Stimulated activated naive CD4-positive, alpha-beta T cell treated with Interleukin-2 at 50 U/mL for 16 hours (primary cell): ENCODE results near the gene BSG.

Source experiments
- DNase-seq: peaks from one replicate; lab custom pipeline; 2025; lab: John Stamatoyannopoulos, UW

The BSG gene

DNA sequence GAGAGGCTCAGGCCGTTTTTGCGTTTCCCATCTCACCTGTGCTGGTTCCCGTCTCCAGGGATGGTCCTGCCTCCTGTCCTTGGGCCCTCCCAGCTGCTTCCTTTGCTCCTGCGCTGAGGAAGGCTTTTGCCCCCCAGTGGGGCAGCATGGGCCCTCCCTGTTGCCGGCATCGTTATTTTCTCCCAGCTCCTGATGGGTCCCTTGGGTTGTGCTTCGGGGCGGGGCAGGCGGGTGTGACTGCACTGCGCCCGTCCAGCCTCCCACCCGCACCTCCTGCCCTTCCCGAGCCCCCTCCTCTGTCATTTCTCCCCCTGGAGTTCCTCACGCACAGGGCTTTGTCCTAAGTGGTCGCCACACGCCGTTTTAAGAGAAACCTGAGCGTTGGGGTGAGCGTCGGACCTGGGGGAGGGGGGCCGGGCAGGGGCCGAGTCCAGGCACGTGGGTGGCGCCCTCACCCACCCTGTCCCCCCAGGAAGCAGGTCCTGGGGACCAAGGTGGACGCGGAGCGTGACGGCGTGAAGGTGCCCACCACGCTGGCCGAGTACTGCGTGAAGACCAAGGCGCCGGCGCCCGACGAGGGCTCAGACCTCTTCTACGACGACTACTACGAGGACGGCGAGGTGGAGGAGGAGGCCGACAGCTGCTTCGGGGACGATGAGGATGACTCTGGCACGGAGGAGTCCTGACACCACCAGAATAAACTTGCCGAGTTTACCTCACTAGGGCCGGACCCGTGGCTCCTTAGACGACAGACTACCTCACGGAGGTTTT is 31.3 kb upstream of the BSG start:
- no peak for DNase-seq

DNA sequence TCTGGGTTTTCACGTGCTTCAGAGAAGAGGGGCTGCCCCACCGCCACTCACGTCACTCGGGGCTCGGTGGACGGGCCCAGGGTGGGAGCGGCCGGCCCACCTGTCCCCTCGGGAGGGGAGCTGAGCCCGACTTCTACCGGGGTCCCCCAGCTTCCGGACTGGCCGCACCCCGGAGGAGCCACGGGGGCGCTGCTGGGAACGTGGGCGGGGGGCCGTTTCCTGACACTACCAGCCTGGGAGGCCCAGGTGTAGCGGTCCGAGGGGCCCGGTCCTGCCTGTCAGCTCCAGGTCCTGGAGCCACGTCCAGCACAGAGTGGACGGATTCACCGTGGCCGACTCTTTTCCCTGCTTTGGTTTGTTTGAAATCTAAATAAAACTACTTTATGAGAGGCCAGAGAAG is 30.7 kb upstream of the BSG start:
- DNase-seq: no peak

- DNase-seq: no peak
These were observed 30.1 kb upstream of the BSG start for GRCh38 chr19:542173-542866.

DNA sequence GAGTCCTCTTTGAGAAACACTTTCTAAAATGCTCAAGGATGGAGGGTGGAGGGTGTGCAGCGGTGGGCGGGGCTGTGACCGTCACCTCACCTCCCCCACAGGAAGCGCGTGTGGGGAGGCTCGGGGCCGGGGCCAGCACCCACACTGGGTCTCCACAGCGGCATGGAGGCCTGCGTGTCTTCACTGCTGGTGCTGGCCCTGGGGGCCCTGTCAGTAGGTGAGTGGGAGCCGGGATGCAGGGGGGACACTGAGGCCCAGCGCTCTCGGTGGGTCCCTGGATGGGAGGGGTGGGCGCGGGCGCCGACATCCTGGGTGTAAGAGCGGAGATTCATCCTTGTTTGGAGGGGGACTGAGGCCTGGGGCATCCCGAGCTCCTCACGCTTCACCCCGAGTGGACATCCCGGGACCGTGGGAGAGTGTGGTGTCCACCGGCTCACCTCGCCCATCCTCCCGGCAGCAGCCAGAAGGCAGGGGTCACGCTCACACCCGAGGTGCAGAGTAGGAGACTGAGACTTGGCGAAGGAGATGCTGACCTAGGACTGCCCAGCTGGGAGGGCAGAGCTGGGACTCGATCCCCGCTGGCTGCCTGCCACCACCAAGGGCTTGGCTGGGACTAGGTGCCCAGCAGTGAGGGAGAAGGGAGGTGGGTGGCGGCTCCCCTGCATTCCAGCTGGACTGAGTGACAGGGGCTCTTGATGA is 28.3 kb upstream of the BSG start, which contains the start of gene GZMM:
TSS of gene GZMM (plus strand) at position 144 of the 699 bp plus-strand sequence. CDS start at position 163, 19 bp downstream.
- peak; percentile 71 for DNase-seq

DNA sequence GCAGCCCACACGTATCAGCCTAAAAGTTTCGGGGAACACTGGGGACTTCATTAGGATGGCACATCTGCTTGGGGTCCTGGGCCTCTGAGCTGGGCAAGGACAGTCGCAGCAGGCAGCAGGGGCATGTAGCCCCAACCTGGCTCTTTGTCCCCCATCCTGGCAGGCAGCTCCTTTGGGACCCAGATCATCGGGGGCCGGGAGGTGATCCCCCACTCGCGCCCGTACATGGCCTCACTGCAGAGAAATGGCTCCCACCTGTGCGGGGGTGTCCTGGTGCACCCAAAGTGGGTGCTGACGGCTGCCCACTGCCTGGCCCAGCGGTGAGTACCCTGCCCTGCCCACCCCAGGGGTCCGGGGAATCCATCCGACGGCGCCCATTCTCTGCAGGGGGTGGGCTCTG is 25.3 kb upstream of the BSG start:
- no peak for DNase-seq

DNA sequence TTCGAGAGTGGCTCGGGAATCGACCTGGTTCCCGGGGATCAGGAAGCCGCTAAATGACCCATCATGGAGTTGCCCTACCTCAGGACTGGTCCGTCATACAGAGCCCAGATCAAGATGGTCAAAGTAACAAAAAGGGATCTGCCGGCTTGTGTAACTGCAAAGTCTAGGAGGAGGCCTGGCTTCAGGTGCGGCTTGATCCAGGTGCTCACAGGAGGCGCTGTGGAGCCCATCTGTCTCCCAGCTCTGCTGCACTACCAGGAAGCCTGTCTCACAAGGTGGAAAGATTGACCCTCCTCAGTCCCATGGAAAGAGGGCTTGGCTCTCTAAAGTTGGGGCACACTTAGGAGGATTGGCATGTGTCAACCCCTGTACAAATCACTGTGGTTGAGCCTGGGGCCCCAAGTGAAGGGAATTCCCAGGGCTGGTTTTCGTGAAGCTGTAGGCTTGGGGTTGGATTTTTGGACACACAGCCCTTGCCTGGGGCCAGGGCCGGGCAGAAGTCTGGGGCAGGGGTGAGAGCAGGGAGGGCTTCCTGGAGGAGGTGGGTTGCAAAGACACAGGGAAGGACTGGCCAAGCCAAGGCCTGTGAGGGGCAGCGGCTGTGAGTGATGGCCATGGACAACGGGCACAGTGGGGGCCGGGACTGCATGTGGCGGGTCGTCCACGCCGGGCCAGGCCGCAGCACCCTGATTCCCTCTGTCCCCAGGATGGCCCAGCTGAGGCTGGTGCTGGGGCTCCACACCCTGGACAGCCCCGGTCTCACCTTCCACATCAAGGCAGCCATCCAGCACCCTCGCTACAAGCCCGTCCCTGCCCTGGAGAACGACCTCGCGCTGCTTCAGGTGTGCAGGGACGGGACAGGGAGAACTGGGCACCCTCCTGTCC is 24.3 kb upstream of the BSG start:
- no peak for DNase-seq

DNA sequence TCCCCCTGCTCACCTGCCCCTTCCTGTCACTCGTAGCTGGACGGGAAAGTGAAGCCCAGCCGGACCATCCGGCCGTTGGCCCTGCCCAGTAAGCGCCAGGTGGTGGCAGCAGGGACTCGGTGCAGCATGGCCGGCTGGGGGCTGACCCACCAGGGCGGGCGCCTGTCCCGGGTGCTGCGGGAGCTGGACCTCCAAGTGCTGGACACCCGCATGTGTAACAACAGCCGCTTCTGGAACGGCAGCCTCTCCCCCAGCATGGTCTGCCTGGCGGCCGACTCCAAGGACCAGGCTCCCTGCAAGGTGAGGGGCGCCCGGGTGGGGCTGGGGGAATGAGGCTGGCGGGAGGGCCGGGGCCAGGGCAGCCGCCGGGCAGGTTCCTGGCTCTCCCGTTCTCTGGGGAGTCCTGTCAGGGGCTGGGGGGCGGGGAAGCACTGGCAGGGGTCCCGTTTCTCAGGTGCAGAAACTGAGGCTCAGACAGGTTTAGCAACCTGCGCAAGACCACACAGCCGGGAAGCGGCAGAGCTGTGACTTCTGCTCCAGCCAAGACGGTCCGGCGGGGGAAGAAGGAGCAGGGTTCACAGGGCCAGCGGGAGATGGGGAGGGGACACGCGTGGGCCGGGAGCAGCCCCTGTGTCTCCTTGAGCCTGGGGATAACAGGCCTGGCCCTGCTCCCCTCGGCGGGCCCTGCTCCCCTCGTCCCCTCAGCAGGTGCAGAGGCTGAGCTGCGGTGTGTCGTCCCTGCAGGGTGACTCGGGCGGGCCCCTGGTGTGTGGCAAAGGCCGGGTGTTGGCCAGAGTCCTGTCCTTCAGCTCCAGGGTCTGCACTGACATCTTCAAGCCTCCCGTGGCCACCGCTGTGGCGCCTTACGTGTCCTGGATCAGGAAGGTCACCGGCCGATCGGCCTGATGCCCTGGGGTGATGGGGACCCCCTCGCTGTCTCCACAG is 23.2 kb upstream of the BSG start:
- DNase-seq: no peak

DNA sequence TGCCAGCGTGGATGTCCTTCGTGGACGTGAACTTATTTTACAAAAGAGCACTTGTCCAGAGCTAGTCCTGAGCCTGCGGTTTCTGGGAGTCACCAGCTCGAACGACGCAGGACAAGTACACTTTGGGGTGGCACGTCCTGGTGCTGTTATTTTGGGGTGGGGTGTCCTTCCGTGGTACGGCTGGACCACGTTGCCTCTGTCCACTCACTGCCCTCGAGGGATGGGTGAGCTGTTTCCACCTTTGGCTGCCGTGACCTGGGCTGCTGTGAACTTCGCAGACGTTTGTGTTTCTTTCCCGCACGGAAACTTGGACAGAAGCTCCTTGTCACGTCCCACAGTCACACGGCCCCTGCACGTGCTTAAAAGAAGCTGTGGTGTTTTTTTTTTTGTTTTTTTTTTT is 17.6 kb upstream of the BSG start:
- no peak for DNase-seq

DNA sequence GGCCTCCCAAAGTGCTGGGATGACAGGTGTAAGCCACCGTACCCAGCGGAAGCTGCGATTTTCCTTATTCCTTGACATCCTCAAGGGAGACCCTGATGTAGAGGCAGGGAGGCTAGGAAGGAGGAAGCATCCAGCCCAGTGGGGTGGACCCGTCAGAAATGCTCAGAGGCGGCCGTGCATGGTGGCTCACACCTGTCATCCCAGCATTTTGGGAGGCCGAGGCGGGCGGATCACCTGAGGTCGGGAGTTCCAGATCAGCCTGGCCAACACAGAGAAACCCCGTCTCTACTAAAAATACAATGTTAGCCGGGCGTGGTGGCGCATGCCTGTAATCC is 17.0 kb upstream of the BSG start:
- no peak for DNase-seq

DNA sequence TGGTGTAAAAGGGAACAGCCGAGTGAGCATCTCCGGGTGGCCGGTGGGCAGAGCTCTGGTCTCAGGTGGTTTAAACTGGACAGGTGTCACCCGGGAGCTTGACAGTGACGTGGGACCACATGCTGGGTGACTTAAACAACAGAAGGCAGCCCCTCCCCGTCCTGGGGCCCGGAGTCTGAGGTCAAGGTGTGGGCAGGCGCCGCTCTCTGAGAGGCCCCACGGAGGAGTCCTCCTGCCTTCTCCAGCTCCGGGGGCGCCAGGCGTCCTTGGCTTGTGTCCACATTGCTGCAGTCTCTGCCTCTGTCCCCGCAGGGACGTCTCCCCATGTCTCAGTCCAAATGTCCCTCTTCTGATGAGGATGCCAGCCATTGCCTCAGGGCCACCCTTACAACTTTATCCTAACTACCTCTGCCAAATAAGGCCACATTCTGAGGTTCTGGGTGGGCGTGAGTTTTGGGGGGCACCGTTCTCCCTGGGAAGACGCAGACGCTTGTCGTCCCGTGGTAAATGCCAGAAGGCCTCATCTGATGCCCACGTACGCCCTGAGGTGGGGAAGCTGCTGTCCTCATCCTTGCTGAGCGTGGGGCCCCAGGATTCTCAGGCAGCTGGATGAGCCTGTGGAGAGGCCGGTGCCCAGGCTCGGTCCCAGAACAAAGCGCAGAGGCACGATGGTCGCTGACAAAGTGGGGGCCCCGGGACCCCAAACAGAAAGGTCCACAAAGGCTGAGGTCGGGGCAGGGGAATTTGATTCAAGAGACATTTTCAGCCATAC is 15.6 kb upstream of the BSG start:
- no peak for DNase-seq

DNA sequence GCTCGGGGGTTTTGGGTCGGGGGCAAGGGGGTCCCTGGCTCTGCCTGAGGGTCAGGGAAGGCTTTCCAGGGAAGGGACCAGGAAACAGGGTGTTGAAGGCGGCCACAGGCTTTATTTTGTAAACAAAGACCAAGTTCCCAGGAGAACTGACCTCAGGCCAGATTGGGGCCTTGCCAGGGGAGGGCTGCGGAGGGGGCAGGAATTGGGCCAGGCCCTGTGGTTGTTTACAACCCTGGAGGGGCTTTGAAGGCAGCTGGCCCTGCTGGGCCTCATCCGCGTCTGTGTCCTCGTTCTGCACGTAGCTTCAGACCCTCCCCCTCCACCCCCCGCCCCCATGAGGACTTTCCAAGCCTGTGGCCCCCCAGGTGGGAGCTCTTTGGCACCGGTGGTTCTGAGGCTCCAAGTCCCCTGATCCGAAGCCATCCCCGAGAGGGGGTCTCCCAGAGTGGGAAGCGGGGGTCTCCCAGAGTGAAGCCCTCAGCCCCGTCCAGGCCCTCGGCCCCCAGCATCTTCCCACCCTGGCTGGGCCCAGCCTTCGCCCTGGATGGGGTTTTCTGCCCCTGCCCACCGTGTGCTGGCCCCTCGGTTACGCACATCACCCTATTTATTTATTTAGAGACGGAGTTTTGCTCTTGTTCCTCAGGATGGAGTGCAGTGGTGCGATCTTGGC is 13.5 kb upstream of the BSG start:
- DNase-seq: no peak

- no peak for DNase-seq
These were observed 12.3 kb upstream of the BSG start for GRCh38 chr19:560121-560520.

DNA sequence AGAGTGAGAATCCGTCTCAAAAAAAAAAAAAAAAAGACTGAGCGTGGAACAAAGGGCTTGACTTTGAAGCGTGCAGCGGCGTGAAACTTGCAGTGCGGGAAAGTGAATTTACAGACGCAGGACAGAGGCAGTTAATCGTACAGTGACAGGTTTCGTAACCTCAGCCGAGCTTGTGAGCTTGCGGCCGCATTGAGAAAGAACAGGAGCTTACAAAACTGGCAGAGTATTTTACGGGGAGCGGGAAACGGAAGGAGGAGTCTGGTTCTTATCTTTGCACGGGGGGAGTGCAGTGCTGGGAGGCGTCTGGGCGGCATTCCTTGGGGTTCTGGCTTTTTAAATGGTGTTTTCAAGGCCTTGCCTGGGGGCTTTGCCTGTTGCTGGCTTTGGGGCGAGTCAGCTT is 6.0 kb upstream of the BSG start:
- no peak for DNase-seq

DNA sequence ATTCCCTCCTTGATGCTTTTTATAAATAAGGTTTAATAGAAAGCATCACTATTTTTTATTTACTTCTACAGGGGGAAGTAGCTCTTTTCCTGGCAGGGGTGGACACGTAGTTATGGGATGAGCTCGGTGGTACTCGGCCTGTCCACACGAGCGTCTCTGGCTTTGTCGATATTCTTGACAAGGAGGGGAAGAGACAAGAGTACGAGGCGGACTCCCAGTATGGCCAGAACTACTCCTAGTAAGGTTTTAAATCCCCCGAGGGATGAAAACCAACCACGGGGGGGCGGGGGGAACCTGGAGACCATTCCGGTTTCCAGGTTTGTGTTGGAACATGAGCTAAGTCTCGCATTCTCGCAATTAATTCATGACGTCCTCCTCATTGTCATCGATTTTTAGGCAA is 5.6 kb upstream of the BSG start:
- no peak for DNase-seq

DNA sequence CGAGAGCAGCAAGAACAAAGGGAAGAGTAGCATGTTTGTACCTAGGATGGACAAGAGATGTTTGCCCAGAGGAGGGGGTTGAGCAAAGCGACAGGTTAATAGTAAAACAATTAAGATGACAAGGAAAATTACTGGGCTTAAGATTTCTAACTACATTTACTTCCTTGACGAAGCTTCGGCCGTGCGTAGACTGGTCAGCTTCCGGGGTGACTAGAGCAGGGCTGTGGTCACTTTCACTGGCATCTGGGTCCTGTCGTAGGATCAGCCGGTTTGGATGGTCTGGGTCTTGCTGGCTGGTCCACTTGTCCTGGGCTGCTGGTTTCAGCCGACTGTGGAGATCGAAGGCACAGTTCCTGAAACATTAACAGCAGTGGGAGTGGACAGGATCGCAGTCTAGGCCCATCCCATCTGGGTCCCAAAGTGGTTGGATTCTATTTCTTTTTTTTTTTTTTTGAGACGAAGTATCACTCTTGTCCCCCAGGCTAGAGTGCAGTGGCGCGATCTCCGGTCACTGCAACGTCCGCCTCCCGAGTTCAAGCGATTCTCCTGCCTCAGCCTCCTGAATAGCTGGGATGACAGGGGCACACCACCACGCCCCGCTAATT is 5.0 kb upstream of the BSG start:
- no peak for DNase-seq

DNA sequence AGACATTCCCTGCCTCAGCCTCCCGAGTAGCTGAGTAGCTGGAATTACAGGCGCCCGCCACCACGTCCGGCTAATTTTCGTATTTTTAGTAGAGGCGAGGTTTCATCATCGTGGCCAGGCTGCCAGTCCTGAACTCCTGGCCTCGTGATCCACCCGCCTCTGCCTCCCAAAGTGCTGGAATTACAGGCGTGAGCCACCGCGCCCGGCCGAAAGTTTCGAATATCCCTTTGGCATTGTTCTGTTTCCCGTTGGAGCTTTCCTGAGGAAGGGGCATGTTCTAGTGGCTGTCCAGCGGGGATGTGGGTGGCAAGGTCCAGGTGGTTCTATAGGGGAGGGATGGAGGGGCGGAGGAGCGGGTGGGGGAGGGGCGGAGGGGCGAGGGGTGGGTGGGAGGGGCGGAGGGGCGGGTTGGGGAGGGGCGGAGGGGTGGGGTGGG is 2.1 kb upstream of the BSG start:
- DNase-seq: no peak

GRCh38 chr19:570937-571565 is 1.3 kb upstream of the BSG start:
- peak; percentile 30 for DNase-seq

- DNase-seq: no peak
These were observed 826 bp upstream of the BSG start for GRCh38 chr19:571566-571974.
